Measurements from ENCODE around the gene ACOD1.

DNA sequence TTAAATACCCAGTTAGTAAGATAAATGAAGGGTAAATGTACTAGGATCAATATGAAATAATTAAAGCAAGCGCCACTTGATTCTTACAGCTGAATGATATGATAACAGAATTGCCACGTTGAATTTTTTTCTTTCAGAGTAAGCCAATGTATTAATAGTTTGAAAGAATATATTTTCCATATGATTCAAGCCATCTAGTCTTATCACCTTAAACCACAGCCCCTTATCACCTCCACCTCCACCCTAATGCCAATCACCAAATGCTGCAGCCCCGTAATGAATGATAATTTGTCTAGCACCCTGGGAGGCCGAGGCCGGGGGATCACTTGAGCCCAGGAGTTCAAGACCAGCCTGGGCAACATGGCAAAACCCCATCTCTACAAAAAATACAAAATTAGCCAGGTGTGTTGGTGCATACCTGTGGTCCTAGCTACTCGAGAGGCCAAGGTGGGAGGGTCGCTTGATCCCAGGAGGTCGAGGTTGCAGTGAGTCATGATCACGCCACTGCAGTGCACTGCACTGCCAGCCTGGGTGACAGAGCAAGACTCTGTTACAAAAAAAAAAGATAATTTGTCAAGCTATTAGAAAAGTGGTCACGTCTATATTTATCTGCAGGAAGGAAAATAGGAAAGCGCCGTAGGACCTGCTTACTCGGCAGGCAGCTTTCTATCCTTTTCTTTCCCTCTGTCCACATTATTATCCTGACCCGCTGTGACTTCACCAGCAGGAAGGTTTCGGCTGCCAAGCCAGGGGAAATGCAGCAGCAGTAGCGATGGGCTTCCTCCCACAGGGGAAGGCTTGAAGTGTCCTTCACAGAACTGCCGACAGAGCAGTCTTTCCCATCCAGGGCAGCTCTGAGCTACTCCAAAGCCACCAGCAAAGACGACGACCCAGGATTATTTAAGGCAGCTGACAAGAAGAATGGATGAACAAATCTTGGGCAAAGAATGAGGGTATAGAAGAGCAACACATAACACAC is 23.8 kb downstream of the ACOD1 start:
- TF ChIP-seq CTCF (IDR thresholded peaks at IDR 0.05; ENCODE audit: poor library complexity) = no peak
- no peak for TF ChIP-seq EZH2phosphoT487 (IDR thresholded peaks at IDR 0.05; ENCODE audit: low read depth, severe bottlenecking, unreplicated experiment)

All from hepatocyte (in vitro differentiated cells).